Measurements from ENCODE around the gene MEF2A.

Gene MEF2A

GRCh38 chr15:99706557-99707303, 140.9 kb downstream of the MEF2A start:
- DNase-seq, result no peak

DNA sequence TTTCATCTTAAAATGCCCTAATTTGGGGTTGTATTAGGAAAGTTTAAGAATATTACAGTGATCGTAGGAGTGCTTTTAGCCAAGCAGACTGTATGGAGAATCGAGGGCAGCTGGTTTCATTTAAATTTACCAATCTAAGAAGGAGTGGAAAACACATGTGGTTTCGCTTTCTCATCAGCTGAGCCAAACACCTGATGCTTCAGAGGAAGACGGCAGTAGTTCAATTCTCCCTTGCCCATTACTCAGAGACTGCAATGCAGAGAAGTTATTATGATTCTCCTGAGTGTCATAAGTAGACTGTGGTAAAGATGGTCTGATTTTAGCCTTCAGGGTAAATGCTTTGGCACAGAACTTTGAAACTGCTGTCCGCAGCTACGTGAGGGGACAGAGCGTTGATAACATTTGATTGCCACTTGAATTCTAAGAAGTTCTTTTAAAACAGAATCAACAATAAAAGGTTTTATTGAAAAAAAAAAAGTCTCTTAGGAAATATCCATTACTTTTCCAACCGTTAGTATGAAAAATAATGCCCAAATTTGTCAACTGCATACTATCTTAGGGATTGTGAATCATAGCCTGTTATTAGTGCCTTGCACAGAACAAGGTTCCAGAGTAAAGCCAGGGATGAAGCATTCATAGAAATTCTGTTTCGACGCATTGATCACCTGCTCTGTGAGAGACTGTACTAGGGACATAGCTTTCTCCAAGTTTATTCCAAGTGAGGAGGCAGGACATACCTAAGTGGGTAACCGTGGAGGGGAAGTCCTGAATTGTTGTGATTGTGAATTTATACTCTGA, 141.9 kb downstream of the MEF2A start:
- DNase-seq, result no peak

DNA sequence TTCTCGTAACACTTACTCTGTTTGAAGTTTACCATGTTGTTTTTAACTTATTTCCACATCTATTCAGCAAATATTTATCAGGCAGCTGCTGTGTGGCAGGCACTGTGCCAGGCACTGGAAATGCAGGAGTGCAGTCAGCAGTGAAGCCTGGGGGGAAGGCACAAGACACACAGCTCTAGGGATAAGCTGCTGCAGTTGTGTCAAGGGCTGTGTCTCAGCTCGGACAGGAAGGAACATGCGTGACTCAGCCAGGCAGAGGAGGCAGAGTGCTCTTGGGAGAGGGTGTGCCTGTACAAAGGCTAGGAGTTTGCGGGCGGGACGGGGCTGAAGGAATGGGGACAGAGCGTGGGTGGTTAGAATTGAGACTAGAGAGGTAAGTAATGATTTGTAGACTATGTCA, 142.8 kb downstream of the MEF2A start:
- DNase-seq, result peak; percentile 31

DNA sequence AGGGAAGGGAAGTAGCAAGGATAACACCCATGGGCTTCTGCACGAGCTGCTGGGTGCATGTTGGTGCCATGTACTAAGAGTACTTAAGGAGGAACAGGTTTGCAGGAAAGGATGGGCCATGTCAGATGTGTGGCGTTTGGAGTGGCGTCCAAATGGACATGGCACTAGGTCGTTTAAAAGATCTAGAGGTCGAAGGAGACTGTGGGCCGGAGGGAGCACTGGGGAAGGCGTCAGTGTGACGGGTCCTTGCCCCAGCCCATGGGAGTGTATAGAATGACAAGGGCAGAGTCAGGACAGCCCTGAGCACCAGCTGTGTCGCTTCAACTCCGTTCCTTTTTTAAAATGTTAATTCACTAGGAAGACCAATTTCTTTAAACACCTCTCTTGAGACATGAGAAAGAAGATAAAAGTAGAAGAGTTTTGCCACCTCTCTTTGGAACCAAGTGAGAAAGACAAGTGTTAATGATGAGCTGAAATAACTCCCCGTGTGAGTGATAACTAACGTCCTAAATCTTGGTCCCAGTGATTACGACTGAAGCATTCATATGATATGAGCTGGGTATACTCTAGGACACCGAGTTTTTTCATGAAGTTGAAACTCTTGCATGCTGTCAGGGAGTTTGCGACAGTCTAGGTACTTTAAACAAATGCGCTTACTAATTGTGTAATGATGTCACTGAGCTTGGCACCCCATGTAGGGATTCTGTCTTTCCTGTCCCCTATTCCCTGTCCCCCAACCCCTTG, 143.6 kb downstream of the MEF2A start:
- no peak for DNase-seq

- DNase-seq, result peak; percentile 39
Observed at GRCh38 chr15:99711625-99712024, 145.8 kb downstream of the MEF2A start.

DNA sequence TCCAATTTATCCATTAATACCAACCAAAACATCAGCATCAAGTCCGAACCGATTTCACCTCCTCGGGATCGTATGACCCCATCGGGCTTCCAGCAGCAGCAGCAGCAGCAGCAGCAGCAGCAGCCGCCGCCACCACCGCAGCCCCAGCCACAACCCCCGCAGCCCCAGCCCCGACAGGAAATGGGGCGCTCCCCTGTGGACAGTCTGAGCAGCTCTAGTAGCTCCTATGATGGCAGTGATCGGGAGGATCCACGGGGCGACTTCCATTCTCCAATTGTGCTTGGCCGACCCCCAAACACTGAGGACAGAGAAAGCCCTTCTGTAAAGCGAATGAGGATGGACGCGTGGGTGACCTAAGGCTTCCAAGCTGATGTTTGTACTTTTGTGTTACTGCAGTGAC, 146.6 kb downstream of the MEF2A start:
- DNase-seq, result no peak

DNA sequence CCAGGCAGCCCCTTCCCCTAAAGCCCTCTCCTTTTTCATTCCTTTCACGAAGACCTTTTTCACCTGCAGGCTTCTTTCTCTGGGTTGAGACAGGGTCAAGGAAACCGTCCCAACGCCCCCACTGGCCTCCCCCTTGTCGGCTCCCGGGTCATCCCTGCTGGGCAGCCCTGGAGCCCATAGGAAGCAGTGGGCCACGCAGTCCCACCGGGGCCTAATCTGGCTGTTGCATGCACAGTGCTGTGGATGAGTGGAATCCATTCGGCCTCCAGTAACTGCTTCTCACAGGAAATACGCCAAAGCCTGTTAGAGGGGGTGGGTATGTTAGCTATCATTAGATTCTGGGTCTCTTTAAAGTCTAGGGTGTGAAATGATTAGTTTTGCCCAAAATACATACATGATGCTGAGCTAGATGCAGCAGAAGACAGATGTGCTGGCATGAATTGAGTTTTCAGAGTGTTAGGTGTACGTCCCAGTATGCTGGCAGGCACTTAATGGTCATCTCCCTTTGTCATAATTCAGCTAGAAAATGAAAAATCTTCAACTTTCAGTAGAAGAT, 150.8 kb downstream of the MEF2A start:
- peak; percentile 51 for DNase-seq

DNA sequence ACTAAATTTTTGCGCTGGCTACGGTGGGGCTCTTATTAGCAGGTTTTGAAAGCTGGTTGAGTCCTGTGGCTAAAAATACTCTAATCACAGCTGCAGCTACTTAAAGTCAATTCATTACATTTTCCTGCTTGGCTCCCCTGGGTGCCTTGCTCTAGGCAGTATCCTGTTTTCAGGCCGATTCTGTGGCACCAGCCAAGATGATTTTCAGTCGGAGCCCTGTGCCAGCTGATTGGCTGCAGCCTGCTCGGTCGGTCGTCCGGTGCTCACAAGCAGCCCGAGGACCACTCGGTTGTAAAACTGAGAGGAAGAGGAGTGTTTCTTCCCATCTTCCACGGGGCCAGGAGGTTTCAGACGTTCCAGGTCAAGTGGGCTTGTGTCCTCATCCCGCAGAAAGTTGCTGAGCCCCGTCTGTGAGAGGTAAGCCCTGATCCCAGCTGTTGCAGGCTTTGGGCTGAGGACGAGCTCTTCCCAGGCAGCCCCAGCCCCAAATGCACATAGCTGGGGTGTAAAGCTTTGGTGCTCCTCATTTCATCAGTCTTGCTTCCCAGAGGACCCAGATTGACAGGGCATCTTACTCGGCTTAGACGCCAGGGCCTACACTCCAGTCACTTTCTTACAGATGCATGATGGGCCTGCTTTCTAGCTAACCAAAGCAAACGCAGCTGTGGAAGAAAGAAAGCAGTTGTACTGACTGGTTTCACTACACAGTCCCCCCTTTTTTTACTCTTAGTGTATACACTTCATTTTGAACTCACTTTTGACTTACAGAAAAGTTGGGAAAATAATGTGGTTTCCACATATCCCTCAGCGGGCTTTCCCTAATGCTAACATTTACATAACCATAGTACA, 151.6 kb downstream of the MEF2A start:
- peak; percentile 73 for DNase-seq

DNA sequence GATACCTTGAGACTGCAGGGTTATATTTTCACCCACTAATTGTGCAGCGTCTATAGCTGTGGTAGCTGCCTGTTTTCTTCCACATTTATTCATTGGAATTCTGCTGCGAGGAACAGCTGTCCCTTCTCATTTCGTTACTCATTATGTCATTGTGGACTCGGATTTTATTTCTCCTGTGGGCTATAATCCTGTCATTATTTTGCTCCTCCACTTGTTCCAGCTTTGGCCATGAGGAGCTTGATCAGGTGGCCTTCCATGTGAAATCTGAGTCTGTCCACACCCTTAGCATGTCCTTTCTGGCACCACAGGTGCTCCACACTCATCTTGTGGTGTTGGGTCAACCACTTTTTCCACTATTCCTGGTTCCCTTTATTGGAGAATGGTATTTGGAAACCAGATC, 152.6 kb downstream of the MEF2A start:
- DNase-seq, result no peak

GRCh38 chr15:99719096-99719541, 153.3 kb downstream of the MEF2A start:
- DNase-seq, result no peak

- DNase-seq, result no peak
Observed at GRCh38 chr15:99720533-99720932, 154.7 kb downstream of the MEF2A start.

DNA sequence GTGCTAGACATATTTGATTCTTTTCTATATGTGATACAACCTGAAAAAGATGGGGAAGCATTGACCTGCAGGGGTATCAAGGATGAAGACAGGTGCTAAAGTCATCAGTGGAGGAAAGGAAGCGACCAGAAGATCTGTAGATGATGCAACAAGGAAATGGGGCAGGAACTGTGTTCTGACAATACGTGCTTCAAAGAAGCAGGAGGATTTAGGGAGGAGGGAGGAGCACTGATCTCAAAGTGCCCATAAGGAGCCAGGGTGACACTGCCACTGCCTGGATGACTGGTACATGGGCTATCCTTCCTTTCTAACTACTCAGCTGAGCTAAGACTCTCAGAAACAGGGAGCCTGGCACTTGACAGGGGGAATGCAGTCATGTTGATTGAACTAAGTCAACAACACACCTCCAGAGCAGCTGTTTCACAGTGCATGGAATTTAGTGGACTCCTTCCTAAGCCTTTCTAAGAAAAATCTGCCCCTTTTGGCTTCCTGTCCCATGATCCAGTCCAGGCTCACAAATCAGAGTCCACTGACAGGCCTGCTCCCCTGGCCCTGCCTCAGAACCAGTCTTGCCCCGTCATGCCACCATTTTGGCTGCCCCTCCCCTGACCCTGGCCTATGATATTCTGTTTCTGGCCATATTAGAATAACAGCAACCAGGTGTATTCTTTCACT, 155.5 kb downstream of the MEF2A start:
- no peak for DNase-seq

- DNase-seq, result no peak
Observed at GRCh38 chr15:99721896-99722295, 156.1 kb downstream of the MEF2A start.

- DNase-seq, result no peak
Observed at GRCh38 chr15:99722406-99722805, 156.6 kb downstream of the MEF2A start.

DNA sequence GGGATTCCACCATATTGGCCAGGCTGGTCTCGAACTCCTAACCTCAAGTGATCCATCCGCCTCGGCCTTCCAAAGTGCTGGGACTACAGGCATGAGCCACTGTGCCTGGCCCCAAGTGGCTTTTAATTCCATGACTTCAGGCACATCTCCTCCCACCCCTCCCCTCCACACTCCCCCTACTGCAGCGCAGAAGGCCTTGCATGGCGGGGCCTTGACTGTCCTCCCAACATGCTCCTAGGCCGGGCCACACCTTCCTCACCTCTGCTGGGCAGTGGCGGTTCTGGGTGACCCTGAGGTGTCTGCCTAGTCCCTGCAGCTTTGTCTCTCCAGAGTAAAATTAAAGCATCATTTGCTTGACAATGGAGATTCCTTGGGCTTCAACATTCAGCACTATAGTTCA, 160.5 kb downstream of the MEF2A start:
- DNase-seq, result no peak

- no peak for DNase-seq
Observed at GRCh38 chr15:99727330-99727729, 161.5 kb downstream of the MEF2A start.

DNA sequence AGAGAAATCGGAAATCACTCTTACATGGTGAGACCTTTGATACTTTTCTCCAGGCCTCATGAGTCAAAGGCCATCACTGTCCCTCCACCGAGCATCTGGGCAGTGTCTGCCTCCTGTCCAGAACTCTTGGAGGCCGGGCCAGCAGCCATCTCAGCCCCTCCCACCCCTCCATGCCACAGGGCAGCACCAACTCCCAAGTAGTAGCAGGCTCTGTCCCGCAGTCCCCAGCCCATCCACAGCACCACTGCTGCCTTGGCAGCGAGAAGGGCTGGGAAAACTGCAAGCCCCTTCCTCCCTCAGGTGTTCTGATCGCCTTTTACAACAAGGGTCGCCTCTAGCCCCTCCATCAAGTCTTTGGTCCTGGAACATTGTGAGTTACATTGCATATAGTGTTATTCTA, 161.9 kb downstream of the MEF2A start:
- DNase-seq, result no peak

- no peak for DNase-seq
Observed at GRCh38 chr15:99728916-99729315, 163.1 kb downstream of the MEF2A start.

- no peak for DNase-seq
Observed at GRCh38 chr15:99729327-99729726, 163.5 kb downstream of the MEF2A start.

- DNase-seq, result peak; percentile 60
Observed at GRCh38 chr15:99729920-99730319, 164.1 kb downstream of the MEF2A start.

DNA sequence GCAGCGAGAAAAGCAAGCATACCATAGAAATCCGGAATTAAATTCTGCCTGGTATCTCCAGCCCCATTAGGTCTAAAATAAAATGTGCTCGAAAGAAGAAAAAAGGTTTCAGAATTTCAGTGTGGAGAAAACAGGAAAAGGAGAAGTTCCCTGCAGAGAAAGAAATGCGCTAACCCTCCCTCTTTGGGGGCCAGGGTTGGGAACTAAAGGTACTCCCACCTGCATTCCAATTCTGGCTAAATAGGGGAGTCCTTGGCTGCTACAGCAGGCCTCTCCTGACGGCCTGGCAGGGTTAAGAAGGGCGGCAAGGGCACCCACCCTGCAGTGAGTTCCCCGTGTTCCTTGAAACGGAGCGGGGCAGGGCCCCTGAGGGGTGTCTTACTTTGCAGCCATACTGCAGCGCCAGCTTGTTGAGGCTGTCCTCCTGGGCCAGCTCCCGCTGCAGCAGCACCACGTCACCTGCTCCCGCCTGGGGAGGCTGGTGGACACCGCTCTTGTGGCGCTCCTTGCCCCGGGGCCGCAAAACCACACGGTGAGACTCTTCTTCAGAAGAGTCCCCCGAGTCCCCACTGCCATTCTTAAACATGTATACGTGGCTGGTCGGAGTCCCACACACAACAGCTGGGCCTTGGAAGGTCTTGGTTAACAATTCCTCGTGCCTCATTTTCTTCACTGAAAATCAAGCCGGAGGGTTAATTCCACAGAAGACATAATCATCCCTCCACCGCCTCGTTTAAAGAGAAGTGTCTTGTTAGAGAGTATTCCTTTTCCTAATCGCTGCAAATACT, 165.7 kb downstream of the MEF2A start:
- DNase-seq, result no peak
